Inferior parietal cortex (tissue), 1 donor: ENCODE results near the gene ZNF512.
"Not testable (repeated sequence)": the region's sequence is repeated elsewhere in the genome, so short reads cannot be mapped to it uniquely, and the experiment has no call there.

Source experiments
- DNase-seq: peaks from one replicate; pipeline ENCODE4 v3.0.0-alpha.2; 2016; ENCODE audit errors: extremely low spot score

The ZNF512 gene

DNA sequence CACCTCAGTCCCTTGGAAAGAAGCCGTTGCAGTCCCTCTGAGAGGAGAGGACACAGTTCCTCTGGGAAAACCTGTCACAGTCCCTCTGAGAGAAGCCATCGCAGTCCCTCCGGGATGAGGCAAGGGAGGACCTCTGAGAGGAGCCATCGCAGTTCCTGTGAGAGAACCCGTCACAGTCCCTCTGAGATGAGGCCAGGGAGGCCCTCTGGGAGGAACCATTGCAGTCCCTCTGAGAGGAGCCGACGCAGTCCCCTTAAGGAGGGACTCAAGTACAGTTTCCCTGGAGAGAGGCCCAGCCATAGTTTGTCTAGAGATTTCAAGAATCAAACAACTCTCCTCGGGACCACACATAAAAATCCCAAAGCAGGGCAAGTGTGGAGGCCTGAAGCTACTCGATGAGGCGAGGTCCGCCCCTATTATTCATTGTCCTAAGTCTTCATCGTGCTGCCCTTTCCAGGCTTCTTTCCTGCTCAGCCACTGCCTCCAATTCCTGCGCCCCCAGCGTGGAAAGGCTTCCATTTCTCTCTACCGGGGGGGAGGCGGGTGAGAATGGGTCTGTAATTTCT, 630 bp upstream of the ZNF512 start:
- no peak for DNase-seq

DNA sequence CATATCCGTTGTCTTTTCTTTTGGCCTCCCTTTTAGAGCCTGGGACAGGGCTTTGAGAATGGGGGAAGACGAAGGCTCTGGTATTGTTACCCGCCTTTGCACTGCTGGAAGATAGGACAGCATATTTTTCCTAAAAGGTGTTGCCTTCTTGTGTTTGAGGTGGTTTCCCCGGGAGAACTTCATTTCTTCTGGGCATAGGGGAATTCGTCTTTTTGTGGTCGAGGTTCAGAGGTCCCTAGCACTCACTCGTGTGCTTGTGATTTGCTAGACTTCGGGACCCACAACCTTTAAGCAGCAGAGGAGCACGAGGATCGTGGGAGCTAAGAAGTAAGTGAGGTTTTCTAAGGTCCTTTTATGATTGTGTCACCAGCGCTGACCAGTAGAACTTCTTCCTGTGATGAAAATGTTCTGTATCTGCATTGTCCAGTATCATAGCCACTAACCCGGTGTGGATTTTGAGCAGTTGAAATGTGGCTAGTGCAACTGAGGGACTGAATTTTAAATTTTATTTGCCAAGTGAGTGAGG, 611 bp downstream of the ZNF512 start:
- no peak for DNase-seq

DNA sequence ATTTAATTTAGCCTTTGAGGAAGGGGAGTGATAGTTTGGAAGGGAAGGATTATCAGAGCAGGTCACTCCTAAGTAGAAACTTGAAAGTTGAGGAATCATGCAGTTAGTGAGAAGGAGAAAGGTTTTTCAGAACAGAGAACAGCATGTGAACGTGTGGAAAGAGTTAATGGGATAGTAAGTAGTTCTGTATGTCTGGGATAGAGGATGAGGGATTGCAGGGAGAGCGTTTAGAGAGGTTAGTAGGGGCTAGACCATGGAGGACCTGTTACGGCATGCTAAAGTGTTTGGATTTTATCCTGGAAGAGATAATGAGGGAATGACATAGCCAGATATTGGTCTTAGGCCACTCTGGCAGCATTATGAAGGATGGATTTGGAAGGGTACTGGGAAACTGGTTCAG, 1.8 kb downstream of the ZNF512 start:
- no peak for DNase-seq

DNA sequence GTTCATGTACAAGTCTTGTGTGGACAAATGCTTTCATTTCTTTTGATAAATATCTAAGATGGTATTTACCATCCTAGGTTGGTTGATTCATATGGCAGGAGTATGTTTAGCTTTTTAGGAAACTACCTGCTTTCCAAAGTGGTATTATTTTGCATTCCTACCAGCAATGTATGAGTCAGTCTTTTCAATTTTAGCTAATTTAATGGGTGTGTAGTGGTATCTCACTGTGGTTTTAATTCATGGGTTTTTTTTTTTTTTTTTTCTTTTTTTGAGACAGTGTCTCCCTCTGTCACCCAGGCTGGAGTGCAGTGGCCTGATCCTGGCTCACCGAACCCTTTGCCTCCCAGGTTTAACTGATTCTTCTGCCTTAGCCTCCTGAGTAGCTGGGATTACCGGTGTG, 4.2 kb downstream of the ZNF512 start:
- no peak for DNase-seq

DNA sequence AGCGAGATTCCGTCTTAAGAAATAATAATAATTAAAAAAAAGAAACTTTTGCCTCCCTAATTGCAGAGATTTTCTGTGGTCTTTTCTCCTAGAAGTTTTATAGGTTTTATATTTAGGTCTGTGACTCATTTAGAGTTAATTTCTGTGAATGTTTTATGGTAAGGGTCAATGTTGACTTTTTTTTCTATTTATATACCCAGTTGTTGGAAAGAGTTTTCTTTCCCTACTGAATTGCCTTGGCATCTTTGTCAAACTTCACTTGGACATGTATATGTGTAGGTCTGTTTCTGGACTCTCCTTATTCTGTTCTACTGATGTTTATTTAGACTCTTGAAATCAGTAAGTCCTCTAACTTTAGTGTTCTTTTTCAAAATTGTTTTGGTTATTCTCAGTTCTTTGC, 5.5 kb downstream of the ZNF512 start:
- no peak for DNase-seq

DNA sequence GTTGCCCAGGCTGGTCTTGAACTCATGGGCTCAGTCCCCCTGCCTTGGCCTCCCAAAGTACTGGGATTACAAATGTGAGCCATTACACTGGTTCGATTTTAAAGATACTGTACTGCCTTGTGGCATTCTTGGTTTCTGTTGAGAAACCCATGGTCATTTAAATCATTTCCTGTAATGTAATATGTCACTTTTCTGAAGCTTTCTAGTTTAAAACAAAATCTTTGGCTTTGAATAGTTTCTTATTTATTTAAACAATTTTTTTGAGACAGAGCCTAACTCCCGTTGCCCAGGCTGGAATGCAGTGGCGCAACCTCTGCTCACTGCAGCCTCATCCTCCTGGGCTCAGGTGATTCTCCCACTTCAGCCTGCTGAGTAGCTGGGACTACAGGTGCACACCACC, 8.9 kb downstream of the ZNF512 start:
- DNase-seq, result no peak

DNA sequence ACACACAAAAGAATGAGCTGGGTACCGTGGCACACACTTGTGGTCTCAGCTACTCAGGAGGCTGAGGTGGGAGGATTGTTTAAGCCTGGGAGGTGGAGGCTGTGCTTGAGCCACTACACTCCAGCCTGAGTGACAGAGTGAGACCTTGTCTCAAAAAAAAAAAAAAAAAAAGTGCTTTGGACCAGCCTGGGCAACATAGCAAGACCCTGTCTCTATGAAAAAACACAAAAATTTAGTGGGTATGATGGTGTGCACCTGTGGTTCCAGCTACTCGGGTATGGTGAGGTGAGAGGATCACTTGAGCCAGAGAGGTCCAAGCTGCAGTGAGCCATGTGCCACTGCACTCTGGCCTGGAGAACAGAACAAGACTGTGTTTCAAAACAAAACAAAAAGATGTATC, 10.4 kb downstream of the ZNF512 start:
- no peak for DNase-seq

DNA sequence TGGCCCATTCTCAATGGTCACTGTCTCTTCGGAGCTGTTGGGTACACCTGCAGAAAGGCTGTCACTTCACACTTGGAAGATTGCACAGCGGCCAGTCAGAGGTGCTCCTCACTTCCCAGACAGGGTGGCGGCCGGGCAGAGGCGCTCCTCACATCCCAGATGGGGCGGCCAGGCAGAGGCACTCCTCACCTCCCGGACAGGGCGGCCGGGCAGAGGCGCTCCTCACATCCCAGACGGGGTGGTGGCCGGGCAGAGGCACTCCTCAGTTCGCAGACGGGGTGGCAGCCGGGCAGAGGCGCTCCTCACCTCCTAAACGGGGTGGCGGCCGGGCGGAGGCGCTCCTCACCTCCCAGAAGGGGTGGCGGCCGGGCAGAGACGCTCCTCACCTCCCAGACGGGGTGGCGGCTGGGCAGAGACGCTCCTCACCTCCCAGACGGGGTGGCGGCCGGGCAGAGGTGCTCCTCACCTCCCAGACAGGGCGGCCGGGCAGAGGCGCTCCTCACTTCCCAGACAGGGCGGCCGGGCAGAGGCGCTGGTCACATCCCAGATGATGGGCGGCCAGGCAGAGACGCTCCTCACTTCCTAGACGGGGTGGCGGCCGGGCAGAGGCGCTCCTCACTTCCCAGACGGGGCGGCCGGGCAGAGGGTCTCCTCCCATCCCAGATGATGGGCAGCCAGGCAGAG, 11.3 kb downstream of the ZNF512 start:
- DNase-seq, result not testable (repeated sequence)

DNA sequence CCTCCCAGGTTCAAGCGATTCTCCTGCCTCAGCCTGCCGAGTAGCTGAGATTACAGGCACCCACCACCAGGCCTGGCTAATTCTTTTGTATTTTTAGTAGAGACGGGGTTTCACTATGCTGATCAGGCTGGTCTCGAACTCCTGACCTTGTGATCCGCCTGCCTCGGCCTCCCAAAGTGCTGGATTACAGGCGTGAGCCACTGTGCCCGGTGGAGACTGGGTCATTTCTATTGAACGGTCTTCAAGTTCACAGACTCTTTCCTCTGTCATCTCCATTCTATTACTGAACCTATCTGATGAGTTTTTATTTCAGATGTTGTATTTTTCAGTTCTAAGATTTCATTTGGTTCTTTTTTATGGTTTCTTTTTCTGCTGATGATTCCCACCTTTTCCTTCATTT, 12.6 kb downstream of the ZNF512 start:
- DNase-seq, result not testable (repeated sequence)

DNA sequence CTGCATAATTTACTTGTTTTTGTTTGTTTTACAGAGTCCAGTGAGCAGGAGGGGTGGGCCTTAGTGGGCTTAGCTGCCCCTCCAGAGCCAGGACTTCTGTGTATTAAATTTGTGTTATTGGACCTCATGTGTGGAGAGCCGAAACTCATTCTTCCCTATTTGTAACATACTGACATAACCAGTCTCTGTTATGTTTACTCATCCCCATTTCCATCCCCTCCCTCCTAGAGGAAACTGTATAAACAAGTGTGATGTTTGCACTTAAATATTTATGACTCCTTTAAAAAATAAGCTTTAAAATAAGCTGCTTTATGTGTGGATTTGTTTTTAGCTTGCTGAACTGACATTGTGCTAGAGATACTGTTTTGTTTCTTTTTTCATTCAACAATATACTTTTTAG, 13.8 kb downstream of the ZNF512 start:
- no peak for DNase-seq

DNA sequence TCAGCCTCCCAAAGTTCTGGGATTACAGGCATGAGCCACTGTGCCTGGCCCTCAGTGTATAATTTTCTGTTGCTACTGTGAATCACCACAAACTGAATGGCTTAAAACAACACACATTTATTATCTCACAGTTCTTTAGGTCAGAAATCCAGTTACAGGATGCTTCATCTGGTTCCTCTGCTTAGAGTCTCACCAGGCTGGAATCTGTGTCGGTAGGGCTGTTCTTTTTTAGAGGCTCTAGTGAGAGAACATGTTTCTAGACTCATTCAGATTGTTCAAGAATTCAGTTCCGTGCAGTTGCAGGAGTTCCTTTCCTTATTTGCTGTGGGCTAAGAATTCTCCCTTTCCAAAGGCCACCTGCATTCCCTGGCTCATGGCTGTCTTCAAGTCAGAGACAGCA, 23.8 kb downstream of the ZNF512 start:
- no peak for DNase-seq

DNA sequence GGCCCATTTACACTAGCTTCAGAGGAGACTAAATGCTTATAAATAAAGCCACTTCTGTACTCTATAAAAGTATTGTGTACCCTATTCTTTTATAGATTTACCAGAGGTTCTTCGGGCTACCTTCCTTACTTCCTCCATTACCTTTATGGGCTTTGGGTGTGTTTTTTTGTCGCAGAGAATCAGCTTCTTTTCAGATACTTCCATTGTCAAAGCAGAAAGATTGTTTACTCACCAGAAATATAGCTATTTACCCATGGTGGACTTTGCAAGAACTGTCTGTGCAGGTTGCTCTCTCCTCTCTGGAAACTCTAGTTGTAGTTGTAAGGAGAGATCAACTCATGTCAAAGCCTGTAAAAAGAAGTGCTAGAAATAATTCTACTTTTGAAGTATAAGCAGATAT, 31.1 kb downstream of the ZNF512 start:
- no peak for DNase-seq

DNA sequence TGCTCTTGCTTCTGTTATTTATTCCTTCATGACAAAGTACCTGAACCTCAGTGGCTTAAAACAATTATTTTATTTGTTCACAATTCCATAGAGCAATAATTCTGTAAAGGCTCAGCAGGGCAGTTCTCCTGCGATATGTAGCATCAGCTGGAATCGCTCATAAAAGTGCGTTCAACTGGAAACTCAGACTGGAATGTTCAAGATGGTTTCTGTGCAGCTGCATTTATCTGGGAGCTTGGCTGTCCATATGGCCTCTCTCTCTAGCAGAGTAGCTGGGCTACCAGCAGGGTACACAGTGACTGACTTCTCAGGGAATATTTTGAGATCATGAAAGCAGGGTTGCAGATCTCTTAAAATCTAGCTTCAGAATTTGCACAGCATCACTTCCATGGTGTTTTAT, 32.5 kb downstream of the ZNF512 start:
- DNase-seq, result no peak

DNA sequence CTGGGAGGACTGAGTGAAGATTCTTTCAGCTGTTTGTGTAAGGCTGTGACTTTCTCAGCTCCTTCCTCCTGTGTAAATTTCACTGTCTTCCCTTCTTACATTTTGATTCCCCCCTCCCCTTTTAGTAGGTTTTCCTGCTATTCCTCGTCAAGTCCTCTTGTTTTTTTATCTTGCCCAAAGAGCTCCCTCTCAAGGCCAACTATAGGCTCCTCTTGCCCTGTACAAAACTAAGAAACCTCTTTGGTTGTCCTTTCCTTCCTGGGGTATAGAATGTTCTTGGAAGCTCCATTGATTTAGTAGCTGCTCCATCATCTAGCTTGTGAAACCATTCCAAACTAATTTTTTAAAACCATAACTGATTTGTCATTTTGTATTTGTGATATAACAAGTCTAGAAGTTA, 38.7 kb downstream of the ZNF512 start:
- no peak for DNase-seq

DNA sequence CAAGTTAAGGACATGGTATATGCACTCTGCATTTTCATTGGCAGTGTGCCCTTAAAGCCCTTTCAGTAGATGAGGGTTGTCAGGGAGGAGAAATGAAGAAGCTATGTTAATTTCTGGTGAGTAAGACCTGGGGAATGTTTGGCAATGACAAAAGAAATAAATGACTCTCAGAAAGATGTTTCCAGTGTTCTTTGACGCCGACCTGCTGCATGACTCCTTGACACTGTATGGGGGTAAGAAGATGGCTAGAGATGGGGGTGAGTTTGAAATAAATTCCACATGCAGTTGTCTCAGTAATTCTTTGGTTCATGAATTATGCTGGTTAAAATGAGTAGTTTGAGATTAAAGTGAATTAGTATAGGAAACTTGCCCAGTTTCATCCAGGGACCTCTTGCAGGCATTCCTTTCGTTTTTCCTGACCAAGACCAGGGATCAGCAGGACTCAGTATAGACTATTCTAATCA, 40.1 kb downstream of the ZNF512 start:
- DNase-seq, result no peak

DNA sequence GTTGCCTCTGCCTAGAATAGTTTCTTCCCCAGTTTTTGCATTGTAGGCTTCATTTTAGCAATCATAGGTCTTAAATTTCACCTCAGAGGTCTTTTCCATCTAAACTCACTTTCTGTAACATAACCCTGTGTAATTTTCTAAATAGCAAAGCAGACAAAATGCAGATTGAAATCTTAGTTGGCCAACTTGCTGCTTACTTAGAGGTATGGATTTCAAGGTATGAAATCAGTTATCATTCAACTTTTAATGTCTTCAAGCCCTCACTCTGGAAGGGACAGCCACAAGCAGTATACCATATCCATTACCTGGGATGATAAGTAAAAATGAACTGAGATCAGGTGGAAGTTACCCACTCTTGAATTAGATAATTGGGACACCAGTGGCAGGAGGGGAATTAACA, 42.1 kb downstream of the ZNF512 start:
- DNase-seq, result no peak

DNA sequence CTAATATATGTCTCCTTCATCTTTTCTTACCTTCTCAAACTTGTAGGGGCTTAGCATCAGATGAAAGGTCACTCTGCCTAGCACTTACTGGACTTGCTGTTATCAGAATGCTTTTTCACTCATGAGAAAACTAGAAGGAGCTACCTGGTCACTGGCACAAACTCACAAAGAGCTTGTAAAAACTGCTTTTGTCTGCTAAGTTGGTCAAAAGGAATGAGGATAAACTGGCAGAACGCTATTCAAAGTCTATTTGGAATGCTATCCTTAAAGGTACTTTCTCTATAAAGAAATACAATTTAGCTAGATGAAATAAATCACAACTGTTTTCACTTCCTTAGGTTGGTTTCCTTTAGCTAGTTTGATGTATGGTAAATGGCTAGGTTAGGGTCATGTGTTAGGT, 43.5 kb downstream of the ZNF512 start:
- not testable (repeated sequence) for DNase-seq

DNA sequence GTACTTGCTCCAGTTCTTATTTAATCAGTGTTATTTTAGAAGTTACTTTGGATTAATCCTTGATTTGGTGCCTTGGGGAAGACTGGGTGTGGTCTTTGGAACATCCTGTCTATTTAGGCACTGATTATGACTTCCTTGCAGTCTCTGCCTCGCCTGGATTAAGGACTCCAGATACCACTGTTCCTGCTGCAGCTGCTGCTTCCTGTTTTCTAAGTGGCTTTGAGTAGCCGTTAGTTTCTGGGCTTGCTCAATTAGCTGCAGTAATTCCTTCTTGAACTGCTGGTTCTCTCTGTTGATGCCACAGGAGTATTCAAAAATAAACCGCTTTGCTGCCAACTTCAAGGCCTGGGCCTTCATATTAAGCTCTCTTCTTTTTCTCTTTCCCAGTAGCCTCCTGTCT, 44.1 kb downstream of the ZNF512 start:
- not testable (repeated sequence) for DNase-seq

DNA sequence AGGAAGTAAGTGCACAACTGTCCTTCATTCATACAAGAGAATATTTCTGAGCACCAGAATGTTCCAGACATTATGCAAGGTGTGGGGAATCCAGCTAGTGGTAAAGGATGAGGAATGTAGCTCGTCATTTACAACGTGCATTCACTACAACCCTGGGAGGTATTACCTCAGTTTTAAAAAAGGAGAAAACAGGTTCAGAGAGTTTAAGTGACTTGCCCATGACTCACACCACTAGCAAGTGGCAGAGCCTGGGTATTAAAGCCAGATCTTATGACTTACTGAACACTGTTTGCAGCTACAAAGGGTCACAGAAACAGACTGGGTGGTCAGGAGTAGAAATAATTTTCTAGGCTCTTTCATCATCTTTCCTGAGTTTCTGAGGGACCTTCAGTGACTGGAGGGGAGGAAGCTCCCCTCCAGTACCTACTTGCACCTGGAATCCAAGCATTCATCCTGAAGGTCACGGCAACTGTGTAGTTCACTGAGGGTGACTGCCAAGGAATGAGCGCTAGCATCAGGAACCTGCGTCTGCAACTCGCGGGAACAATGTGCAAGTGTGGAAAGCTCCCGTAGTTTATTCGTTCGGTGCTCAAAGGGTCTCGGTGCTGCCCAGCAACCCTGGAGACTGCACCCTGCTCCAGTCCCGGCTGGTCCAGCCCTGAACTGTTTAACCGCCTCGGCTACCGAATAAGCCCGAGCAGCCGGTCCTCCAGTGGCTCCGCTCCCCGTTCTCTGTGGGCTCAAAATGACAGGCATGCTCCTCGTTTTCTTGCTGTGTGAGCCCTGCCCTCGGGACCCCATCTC, 45.3 kb downstream of the ZNF512 start:
- peak; percentile 14 for DNase-seq

DNA sequence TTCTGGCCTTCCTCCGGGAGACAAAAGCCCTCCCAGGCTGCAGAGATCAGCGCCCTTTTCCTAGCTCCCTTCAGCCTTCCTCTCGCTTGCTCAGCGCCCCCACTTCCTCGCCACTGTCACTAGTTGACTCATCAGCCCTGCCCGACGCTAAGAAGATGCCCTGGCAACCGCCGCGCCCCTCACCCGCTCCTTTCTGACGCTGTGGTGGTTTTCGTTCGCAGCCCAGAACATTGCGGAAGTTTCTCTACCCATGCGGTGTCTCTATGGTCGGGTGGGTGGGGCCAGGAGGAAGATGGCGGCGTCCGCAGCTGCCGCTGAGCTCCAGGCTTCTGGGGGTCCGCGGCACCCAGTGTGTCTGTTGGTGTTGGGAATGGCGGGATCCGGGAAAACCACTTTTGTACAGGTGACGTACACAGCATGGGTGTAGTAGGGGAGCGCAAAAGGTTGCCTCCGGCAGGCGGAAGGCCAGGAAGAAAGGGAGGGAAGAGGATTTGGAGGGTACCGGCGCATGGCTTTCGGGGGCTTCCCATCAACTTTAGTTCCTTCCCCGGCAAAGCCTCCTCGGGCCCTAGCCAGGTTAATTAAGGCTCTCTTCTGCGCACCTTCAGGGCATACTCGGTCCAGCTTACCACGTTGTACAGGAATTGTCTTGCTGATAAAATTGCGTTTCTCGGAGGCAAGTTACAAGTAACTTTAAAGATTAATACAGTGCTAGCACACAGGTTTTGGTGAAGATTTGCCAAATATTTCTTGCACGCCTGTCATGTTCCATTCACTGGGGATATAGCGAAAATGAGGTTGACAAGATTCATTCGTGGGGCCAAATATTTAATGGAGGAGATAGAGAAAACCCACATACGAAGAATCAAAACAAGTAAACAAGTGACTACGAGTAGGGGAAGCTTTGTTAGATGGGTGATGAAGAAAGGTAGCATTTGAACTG, 46.2 kb downstream of the ZNF512 start, which contains the start of the genes CCDC121 and GPN1:
Gene CCDC121 (minus strand): TSS at position 246 of the 943 bp plus-strand sequence. CDS start 1,213 bp downstream, outside the sequence.
Gene GPN1 (plus strand): TSS at position 284 of the 943 bp plus-strand sequence. CDS start 9 bp downstream, at position 293.
- peak; percentile 83 for DNase-seq

DNA sequence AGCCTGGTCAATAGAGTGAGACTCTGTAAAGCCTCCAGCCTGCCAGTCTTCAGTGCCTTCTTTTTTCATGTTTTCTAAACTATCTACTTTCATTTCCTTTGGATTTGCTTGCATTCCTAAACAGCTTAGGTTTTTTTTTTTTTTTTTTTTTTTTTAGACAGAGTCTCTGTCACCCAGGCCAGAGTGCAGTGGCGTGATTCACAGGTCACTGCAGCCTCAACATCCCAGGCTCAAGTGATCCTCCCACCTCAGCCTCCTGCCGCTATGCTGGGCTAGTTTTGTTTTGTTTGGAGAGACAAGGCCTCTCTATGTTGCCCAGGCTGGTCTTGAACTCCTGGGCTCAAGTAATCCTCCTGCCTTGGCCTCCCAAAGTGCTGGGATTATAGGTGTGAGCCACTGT, 47.4 kb downstream of the ZNF512 start:
- not testable (repeated sequence) for DNase-seq
